Pancreas (tissue), 10 donors: ENCODE results near the gene KRTAP1-1. TPM values are rescaled to one million over a fixed set of nuclear protein-coding genes. Genes with fewer than 3 reads are reported as not detected.
"Not testable (repeated sequence)": the region's sequence is repeated elsewhere in the genome, so short reads cannot be mapped to it uniquely, and the experiment has no call there.

Experiments
- ATAC-seq, 4 donors: fragments of 200-7000 bp; cut with Tn5 transposase; one replicate each; pipeline versions ENCODE4 v1.8.0 to v1.9.1; 2020; ENCODE audit warnings: mild to moderate bottlenecking in 4 of 4, moderate library complexity in 4 of 4
- DNase-seq, 6 donors: peaks; one replicate each; pipeline ENCODE4 v3.0.0-alpha.2; 2020
- FAIRE-seq: peaks from 2 replicates; lab custom pipeline; 2012; peaks lifted over from hg19 to GRCh38; lab: Jason Lieb, UNC
- H3K27ac ChIP-seq, 4 donors: fragments of 200-600 bp; sonication (generic); 1 replicate in 3 of 4; 2 replicates in 1 of 4; pipeline versions ENCODE4 v1.5.0 to v1.8.0; 2020
- H3K27me3 ChIP-seq, 4 donors: fragments of 200-600 bp; one replicate each; pipeline ENCODE4 v1.8.0; 2021
- H3K36me3 ChIP-seq, 3 donors: fragments of 200-600 bp; sonication (generic) in 1 of 3; one replicate each; pipeline versions ENCODE4 v1.5.0 to v1.8.0; 2020 to 2021
- H3K4me1 ChIP-seq, 3 donors: fragments of 200-600 bp; one replicate each; pipeline ENCODE4 v1.8.0; 2021
- H3K4me3 ChIP-seq, 4 donors: fragments of 200-600 bp; sonication (generic) in 2 of 4; one replicate each; pipeline versions ENCODE4 v1.5.0 to v1.8.0; 2020 to 2021
- H3K9me3 ChIP-seq, 4 donors: fragments of 200-600 bp; one replicate each; pipeline ENCODE4 v1.8.0; 2021
- WGBS, 2 donors: extraction: QIAGEN DNeasy Blood & Tissue Kit; methylation state at CpG; one replicate each; pipeline ENCODE4 v1.1.7; 2013; 5-methylcytosine and 5-hydroxymethylcytosine counted together
- intact Hi-C, 3 donors: fragments of 100-400 bp; cut with DNase I; formaldehyde crosslinking; loops; one replicate each; pipeline versions ENCODE4 v1.11.1 to v1.14.2; 2022
- polyA plus RNA-seq, 2 donors: library from polyadenylated mRNA; stranded (reverse); fragments of 200-250 nt; gene quantifications; one replicate each; pipeline ENCODE4 v1.2.3, GENCODE V29; 2013
- total RNA-seq, 6 donors: library from RNA; stranded (reverse); fragmentation: NEBNext Ultra II Directional in 4 of 6; extraction: Animal tissue kit (Norgen Biotek cat#: 25700) in 4 of 6; gene quantifications; one replicate each; pipeline versions ENCODE4 v1.2.1 to v1.2.4, GENCODE V29; 2021 to 2023
- TF ChIP-seq, protein P1 (sequence below), 4 donors: fragments of 200-600 bp; sonication (generic) in 3 of 4; IDR thresholded peaks; one replicate each; pipeline versions ENCODE4 v1.5.0 to v1.8.0; 2021; ENCODE audit warnings: antibody characterized with exemption in 4 of 4
- donor health status: healthy with polysubstance abuse.
- donor health status: DM: no; HTN: no; CAD: no; lungs with moderate emphysema.
- donor health status: DM: no; HTN: no; CAD: no.
- donor health status: control.
- donor health status: control.
- donor health status: Bipolar disorder and iron deficiency.
- donor health status: DM: yes; HTN: yes; CAD: no.
- donor health status: DM: no; HTN: no; CAD: no.
- donor health status: DM: no; HTN: no; CAD: no.
- donor health status: DM: yes; HTN: yes; CAD: no.

Gene KRTAP1-1
- total and polyA plus RNA-seq, 8 donors: 0.16 to 0.68 (median 0.39) TPM; not detected in 4

DNA sequence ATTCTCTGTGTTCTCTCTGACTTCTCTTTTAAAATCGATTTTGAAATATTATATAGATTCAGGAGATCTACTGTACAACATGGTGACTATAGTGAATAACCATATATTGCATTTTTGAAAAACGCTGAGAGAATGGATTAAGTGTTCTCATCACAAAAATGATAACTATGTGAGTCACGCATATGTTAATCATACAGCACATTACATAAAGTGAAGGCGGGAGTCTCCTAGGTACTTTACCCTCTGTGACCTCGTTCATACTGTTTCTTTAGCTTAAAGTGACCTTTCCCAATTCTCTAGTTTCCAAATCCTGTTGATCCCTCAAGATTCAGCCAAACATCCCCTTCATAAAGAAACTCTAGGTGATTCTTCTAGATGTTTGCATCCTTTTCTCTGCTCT, 38.4 kb downstream of the KRTAP1-1 start:
- Histone ChIP-seq H3K4me1 (no peaks in the 10 kb centered on the region), H3K36me3 (no peaks in the 10 kb centered on the region), H3K4me3 (no peak overlapping the region), H3K27me3 (no peaks in the 10 kb centered on the region), H3K27ac (no peak overlapping the region), H3K9me3 (no peaks in the 10 kb centered on the region)
- DNase-seq (no peak), ATAC-seq (no peak), FAIRE-seq (no peak)
- intact Hi-C loops: no loop called here
- 35 to 40% methylated on average over 5 of the region's 5 CpGs for WGBS, 2 donors
- TF ChIP-seq, protein P1, sequence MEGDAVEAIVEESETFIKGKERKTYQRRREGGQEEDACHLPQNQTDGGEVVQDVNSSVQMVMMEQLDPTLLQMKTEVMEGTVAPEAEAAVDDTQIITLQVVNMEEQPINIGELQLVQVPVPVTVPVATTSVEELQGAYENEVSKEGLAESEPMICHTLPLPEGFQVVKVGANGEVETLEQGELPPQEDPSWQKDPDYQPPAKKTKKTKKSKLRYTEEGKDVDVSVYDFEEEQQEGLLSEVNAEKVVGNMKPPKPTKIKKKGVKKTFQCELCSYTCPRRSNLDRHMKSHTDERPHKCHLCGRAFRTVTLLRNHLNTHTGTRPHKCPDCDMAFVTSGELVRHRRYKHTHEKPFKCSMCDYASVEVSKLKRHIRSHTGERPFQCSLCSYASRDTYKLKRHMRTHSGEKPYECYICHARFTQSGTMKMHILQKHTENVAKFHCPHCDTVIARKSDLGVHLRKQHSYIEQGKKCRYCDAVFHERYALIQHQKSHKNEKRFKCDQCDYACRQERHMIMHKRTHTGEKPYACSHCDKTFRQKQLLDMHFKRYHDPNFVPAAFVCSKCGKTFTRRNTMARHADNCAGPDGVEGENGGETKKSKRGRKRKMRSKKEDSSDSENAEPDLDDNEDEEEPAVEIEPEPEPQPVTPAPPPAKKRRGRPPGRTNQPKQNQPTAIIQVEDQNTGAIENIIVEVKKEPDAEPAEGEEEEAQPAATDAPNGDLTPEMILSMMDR (IDR thresholded peaks at IDR 0.05): no peak

DNA sequence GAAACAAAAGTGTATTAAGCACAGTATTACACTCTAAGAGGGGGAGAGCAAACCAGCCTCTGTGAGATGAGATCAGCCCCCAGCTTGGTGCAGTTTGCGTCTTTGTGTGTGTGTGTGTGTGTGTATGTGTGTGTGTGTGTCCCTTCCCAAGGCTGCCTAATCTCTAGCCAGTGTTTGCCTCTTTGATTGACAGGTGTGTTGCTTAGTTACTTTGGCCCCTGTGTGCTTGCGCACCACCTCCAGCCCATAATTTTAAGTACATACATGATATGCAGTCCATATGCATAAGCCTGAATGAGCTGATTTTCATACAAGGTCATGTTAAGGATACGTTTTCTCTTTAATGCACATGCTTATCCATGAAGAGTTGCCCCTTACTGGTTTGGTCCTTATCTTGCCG, 39.5 kb downstream of the KRTAP1-1 start:
- Histone ChIP-seq H3K36me3 (no peaks in the 10 kb centered on the region), H3K4me3 (no peak overlapping the region), H3K9me3 (no peaks in the 10 kb centered on the region), H3K27ac (no peak overlapping the region), H3K4me1 (no peaks in the 10 kb centered on the region), H3K27me3 (no peaks in the 10 kb centered on the region)
- TF ChIP-seq, protein P1 (IDR thresholded peaks at IDR 0.05): no peak
- WGBS, 2 donors: 57 to 71% methylated on average over 4 of the region's 4 CpGs
- DNase-seq: no peak
- intact Hi-C loops: no loop called here
- no peak for ATAC-seq
- FAIRE-seq: no peak

DNA sequence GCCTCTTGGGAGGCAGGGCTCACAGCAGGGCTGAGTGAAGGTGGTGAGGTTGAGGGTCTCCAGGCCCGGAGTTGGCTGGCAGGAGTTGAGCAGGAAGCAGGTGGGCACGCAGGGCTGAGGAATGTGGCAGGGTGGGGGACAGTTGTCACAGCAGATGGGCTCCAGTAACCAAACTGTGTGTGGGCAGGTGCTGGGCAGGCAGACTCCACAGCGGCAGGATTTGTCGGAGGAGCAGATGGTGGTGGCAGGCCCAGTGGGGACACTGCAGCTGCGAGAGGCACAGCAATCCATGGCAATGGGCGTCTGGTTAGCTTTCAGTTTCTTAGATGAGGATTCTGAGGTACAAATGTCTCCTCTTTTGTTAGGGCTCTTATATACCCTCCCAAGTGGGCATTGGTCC, 41.7 kb downstream of the KRTAP1-1 start, which contains the start of gene KRTAP3-2:
KRTAP3-2 (minus strand) TSS at position 344 of the 400 bp plus-strand sequence; CDS start at position 291, 53 bp downstream.
- DNase-seq, H3K4me1 ChIP-seq, H3K4me3 ChIP-seq, intact Hi-C loops, H3K27ac ChIP-seq, ATAC-seq, H3K27me3 ChIP-seq, FAIRE-seq, H3K36me3 ChIP-seq, H3K9me3 ChIP-seq: not testable (repeated sequence)
- 68 to 91% methylated on average over 6 of the region's 6 CpGs for WGBS, 2 donors

DNA sequence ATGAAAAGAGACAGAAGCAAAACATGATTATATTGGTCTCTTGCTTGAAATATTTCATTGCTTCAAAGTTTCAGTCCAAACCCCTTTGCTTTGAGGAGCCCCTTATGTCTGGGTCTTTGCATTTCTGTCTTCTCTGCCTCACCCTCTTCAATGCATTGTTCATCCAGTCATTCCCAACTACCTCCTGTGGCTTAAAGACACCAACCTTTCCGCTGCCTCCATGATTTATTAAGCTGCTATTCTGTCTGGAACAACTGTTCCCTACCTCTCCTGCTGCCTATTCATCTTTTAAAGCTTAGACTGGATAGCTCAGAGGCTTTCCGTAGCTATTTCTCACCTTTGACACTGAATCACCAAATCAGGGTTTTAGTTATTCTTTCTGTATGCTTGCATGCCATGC, 43.9 kb downstream of the KRTAP1-1 start:
- intact Hi-C loops: no loop called here

DNA sequence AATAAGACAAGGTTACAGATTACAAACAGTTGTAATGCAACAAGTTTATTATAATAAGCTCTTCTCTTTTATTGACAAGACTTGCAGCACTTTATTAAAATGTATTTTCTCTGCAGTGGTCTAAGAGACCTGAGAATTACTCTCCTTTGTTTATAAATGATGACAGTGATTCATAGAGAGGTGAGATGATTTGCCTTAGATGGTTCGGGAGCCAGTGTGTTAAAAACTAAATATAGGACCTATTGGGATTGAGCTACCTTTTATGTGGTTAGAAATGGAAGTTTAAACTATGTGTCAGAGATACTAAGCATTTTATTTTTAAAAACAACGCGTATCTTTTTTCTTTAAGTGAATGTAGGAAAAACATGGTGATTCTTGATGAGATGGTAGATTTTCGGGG, 44.4 kb downstream of the KRTAP1-1 start:
- TF ChIP-seq, protein P1 (IDR thresholded peaks at IDR 0.05): no peak
- ATAC-seq (no peak), FAIRE-seq (no peak), DNase-seq (no peak)
- intact Hi-C loops: no loop called here
- no peaks in the 10 kb centered on the region for H3K36me3 ChIP-seq
- 68 to 78% methylated on average over 4 of the region's 4 CpGs for WGBS, 2 donors
- no peaks in the 10 kb centered on the region for H3K9me3 ChIP-seq
- H3K4me1 ChIP-seq: no peaks in the 10 kb centered on the region
- no peaks in the 10 kb centered on the region for H3K27me3 ChIP-seq
- no peak overlapping the region for H3K27ac ChIP-seq
- H3K4me3 ChIP-seq: no peak overlapping the region

More for the DNA sequence above, 43.9 kb downstream of the KRTAP1-1 start:
- WGBS, 2 donors: 59% methylated on average over 2 of the region's 2 CpGs
- Histone ChIP-seq H3K4me3 (no peak overlapping the region), H3K36me3 (no peaks in the 10 kb centered on the region), H3K9me3 (no peaks in the 10 kb centered on the region), H3K27me3 (no peaks in the 10 kb centered on the region), H3K4me1 (no peaks in the 10 kb centered on the region), H3K27ac (no peak overlapping the region)
- ATAC-seq: no peak
- TF ChIP-seq, protein P1 (IDR thresholded peaks at IDR 0.05): no peak
- no peak for FAIRE-seq
- DNase-seq: no peak
